Stimulated activated naive CD8-positive, alpha-beta T cell treated with anti-CD3 and anti-CD28 coated beads, Interleukin-15, amount 100 ng/mL, for 72 hours (primary cell): ENCODE data around the gene C1QTNF5.

ENCODE experiments used
- ATAC-seq: fragments of 150-1000 bp; cut with Tn5 transposase; 2 replicates; pipeline ENCODE4 v1.10.0; 2021; ENCODE audit warnings: mild to moderate bottlenecking, moderate library complexity
- DNase-seq, 2 donors: peaks; one replicate each; pipeline ENCODE4 v3.0.0; 2021 to 2022
- H3K27ac Mint-ChIP-seq, 2 donors: one replicate each; pipeline ENCODE4 v1.8.0; 2022; ENCODE audit warnings: mild to moderate bottlenecking in 2 of 2, mixed read lengths in 2 of 2, moderate library complexity in 2 of 2
- H3K27me3 Mint-ChIP-seq: one replicate; pipeline ENCODE4 v1.8.0; 2022; ENCODE audit warnings: mixed read lengths
- H3K4me1 Mint-ChIP-seq: one replicate; pipeline ENCODE4 v1.8.0; 2022; ENCODE audit warnings: mild to moderate bottlenecking, mixed read lengths
- H3K4me3 Mint-ChIP-seq, 2 donors: one replicate each; pipeline ENCODE4 v1.8.0; 2022; ENCODE audit warnings: mild to moderate bottlenecking in 2 of 2, mixed read lengths in 2 of 2, moderate library complexity in 1 of 2
- H3K9me3 Mint-ChIP-seq, 2 donors: one replicate each; pipeline ENCODE4 v1.8.0; 2022; ENCODE audit warnings: mixed read lengths in 2 of 2

C1QTNF5 gene

GRCh38 chr11:119306373-119306890 is 34.3 kb downstream of the C1QTNF5 start:
- Mint-ChIP-seq H3K4me3 (peak overlapping the region; percentile 67 to 68), H3K27ac (peak overlapping the region; percentile 90 to 94), H3K4me1 (peaks cover 43% of the 10 kb centered on the region), H3K27me3 (no peaks in the 10 kb centered on the region), H3K9me3 (no peaks in the 10 kb centered on the region)
- DNase-seq (peak in 1 of 2 donors; percentile 37), ATAC-seq (peak; percentile 87)

DNA sequence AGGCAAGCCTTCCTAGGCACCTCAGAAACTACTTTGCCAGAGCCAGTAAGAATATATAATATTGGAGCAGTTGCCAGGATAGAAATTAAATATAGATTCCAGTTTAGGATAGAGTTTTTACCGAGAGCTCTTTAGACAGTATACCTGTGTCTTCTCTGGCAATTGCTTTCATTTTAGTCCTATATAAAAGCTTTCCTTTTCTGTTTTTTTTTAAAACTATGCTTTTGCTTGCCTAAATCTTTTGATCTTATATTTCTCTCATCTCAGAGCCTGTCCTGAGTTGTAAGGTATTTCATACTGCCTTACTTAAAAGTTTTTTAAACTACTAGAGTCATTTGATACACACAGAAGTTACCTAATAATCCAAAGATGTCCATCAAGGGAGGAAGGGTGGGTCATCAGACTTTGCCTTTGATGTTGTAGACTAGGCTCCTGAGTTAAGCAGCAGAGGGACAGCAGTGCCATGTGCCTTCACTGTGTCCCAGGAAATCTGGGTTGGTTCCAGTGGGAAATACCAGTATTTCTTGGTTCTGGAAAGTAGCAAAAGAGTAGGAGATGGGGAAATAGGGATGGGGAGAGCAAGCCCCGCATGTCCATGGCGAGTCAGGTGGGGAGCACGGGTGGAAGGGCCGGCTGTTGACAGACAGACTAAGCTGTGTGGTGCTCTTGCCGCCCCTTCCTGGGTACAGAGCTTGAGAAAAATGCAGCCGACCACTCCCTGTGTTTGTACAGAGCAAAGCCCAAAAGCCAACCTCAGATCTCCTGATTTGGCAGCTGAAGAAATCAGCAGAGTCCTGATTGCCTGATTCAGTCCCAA is 34.9 kb downstream of the C1QTNF5 start:
- no peak for DNase-seq
- peak; percentile 24 for ATAC-seq
- Mint-ChIP-seq H3K27ac (peak overlapping the region; percentile 94), H3K4me3 (peak overlapping the region; percentile 38 to 68), H3K27me3 (no peaks in the 10 kb centered on the region), H3K4me1 (peaks cover 38% of the 10 kb centered on the region), H3K9me3 (no peaks in the 10 kb centered on the region)

DNA sequence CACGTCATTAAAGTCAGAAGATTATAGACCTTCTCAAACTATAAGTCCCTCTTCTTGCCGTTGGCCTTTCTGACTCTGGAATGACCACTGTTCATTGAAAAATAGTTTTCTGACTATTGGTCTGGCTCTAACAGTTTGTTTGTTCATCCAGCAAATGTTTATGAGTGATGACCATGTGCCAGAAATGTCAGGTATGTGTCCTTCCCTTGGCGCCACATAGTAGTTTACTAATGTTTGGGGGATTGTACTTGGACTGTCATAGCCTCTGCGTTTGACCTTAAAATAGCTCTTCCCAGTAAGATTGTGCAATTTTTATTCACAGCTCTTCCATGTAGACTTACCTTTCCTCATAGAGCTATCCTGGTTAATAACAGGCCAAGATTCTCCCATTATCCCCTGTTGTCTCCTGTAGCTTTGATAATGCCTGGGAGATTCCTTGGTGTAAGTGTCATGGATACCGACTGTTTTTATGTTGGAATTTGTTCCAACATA is 37.4 kb downstream of the C1QTNF5 start:
- Mint-ChIP-seq H3K4me3 (no peak overlapping the region), H3K27ac (no peak overlapping the region)

DNA sequence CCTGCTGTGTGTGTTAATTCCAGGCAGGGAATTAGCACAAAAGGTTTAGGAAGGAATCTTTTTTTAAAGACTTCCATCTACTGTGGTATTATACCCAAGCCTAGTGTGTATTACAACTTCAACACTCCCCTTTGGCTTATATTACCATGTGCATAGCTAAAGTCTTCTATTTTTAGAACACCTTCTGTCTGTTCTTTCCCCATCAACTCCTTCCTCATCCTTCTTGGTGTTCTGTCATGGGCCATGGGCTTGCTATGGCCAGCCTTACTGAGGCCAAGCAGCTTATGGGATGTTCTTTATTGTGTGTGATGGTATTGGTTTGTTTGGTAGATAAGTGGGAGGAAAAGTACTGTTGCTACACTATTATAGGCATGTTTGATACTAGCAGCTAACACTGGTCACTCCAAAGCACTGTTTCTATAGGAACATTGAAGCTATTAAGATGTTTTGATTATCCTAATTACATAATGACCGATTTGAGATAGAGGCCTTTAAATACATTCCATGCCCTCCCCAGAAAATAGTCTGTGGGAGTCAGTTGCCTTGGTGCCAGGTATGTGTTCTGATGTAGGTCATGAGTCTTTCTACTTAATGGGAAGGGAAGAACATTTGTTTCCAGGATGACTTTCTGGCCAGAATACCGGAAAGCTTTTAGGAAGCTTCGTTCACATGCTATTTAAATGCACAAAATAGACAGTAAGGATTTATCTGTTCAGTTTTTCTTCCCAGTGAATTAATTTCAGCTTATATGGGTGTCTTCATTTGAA is 40.3 kb downstream of the C1QTNF5 start:
- no peak for ATAC-seq
- no peak overlapping the region for H3K4me3 Mint-ChIP-seq
- no peaks in the 10 kb centered on the region for H3K27me3 Mint-ChIP-seq
- H3K27ac Mint-ChIP-seq = no peak overlapping the region
- H3K4me1 Mint-ChIP-seq = peaks cover 15% of the 10 kb centered on the region
- no peaks in the 10 kb centered on the region for H3K9me3 Mint-ChIP-seq
- DNase-seq = no peak

More for the DNA sequence above, 37.4 kb downstream of the C1QTNF5 start:
- peaks cover 37% of the 10 kb centered on the region for H3K4me1 Mint-ChIP-seq
- H3K9me3 Mint-ChIP-seq = no peaks in the 10 kb centered on the region
- no peak for DNase-seq
- no peaks in the 10 kb centered on the region for H3K27me3 Mint-ChIP-seq
- no peak for ATAC-seq

GRCh38 chr11:119299416-119299815 is 41.3 kb downstream of the C1QTNF5 start:
- Mint-ChIP-seq H3K4me3 (no peak overlapping the region), H3K27me3 (no peaks in the 10 kb centered on the region), H3K4me1 (peaks cover 6% of the 10 kb centered on the region), H3K27ac (no peak overlapping the region), H3K9me3 (no peaks in the 10 kb centered on the region)
- DNase-seq (no peak), ATAC-seq (no peak)

DNA sequence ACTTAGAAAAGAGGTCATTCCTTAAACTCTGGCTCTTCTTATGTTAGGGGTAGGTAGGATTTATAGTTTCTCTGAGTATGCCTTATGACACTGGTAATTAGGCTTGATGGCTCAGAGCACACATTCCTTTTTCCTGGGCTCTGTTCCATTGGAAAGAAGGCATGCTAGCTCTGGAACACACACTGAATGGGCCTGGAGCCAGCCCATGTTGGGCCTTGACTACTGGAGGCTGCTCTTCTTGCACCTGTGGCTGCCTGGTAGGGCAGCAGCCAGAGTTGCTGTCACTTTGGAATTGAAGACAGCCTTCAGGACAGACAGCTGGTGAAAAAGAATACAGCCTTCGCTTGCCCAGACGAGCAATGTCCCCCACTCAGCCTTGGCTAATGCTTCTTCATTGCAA is 42.0 kb downstream of the C1QTNF5 start:
- Mint-ChIP-seq H3K4me1 (no peaks in the 10 kb centered on the region), H3K27me3 (no peaks in the 10 kb centered on the region)

GRCh38 chr11:119297938-119298337 is 42.7 kb downstream of the C1QTNF5 start:
- H3K4me3 Mint-ChIP-seq = no peak overlapping the region
- H3K27me3 Mint-ChIP-seq = no peaks in the 10 kb centered on the region
- DNase-seq (no peak), ATAC-seq (no peak)
- H3K4me1 Mint-ChIP-seq = no peaks in the 10 kb centered on the region
- H3K9me3 Mint-ChIP-seq = no peaks in the 10 kb centered on the region
- H3K27ac Mint-ChIP-seq = no peak overlapping the region

More for the DNA sequence above, 42.0 kb downstream of the C1QTNF5 start:
- no peak overlapping the region for H3K4me3 Mint-ChIP-seq
- DNase-seq (no peak), ATAC-seq (no peak)
- H3K9me3 Mint-ChIP-seq = no peaks in the 10 kb centered on the region
- H3K27ac Mint-ChIP-seq = no peak overlapping the region

GRCh38 chr11:119295178-119295577 is 45.5 kb downstream of the C1QTNF5 start:
- ATAC-seq (no peak), DNase-seq (no peak)
- Mint-ChIP-seq H3K27me3 (no peaks in the 10 kb centered on the region), H3K4me1 (no peaks in the 10 kb centered on the region), H3K9me3 (no peaks in the 10 kb centered on the region), H3K4me3 (no peak overlapping the region), H3K27ac (no peak overlapping the region)

GRCh38 chr11:119293461-119293860 is 47.2 kb downstream of the C1QTNF5 start:
- H3K4me1 Mint-ChIP-seq = no peaks in the 10 kb centered on the region
- H3K27me3 Mint-ChIP-seq = no peaks in the 10 kb centered on the region
- H3K27ac Mint-ChIP-seq = peak overlapping the region in 1 of 2 donors; percentile 74
- H3K4me3 Mint-ChIP-seq = no peak overlapping the region
- H3K9me3 Mint-ChIP-seq = no peaks in the 10 kb centered on the region
- ATAC-seq (no peak), DNase-seq (no peak)

GRCh38 chr11:119290894-119291497 is 49.7 kb downstream of the C1QTNF5 start:
- no peaks in the 10 kb centered on the region for H3K4me1 Mint-ChIP-seq
- no peaks in the 10 kb centered on the region for H3K9me3 Mint-ChIP-seq
- H3K4me3 Mint-ChIP-seq = no peak overlapping the region
- no peaks in the 10 kb centered on the region for H3K27me3 Mint-ChIP-seq
- H3K27ac Mint-ChIP-seq = no peak overlapping the region
- ATAC-seq (no peak), DNase-seq (no peak)
